GM10847 (cell line): ENCODE results near the gene SBF2.

Experiments
- POLR2A ChIP-seq: IDR thresholded peaks from 2 replicates; pipeline ENCODE4 v1.6.1; 2011; ENCODE audit not compliant: insufficient read length; ENCODE audit errors: extremely low read depth

SBF2 gene

DNA sequence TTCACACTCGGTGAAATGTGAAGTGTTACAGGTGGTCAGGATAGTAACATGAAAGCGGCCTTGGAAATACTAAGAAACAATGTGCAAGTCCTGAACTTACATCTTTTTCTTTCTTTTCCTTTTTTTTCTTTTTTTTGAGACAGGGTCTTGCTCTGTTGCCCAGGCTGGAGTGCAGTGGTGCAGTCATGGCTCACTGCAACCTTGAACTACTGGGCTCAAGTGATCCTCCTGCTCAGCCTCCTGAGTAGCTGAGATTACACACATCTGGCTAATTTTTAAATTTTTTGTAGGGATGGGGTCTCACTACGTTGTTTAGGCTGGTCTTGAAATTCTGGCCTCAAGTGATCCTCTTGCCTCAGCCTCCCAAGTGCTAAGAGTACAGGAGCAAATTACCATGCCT, 377.5 kb downstream of the SBF2 start:
- no peak for TF ChIP-seq POLR2A

DNA sequence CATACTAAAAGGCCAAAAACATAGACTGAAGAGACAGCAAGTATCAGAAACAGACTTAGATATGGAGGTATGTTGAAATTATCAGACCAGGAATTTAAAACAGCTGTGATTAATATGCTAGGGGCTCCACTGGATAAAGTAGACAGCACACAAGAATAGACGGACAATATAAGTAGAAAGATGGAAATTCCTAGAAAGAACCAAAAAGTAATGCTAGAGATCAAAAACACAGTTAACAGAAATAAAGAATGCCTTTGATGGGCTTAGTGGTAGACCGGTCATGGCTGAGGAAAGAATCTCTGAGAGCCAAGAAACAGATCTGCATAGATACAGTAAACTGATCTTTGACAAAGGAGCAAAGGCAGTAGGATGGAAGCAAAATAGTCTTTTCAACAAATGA, 380.0 kb downstream of the SBF2 start:
- no peak for TF ChIP-seq POLR2A

DNA sequence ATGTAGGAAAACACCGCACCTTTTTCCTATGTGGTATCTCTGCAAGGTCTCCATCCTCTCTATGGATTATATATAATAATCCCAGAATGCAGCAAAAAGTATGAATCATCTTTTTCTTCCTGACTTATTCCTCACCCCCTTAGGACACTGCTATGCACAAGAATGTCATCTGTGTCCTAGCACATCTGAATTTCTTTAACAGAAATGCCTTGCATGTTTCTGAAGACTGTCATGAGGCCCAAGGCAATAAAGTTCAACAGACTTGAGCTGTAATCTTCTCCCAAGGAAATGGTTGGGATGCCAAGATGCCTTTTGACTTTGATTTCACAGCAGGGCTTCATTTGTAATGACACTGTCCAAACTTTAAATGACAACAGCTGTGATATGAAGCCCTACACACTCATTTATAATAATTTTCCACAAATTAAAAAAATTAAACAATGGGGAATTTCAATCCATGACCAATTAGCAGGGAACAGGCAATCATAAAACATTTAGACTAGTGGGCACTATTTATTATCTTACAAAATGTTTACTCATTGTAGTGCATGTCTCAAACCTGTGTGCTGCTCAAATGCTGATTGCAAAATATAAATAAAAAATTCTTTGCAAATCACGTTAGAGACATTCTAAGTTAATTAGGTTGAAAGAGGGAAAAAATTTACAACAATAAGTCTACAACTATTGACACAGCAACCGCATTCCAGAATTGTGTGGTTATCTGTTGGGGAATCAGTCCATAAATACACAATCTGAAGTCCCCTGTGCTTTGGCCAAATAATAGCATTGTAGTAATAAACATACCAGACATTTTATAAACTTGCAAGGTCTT, 387.8 kb downstream of the SBF2 start:
- TF ChIP-seq POLR2A, result no peak

DNA sequence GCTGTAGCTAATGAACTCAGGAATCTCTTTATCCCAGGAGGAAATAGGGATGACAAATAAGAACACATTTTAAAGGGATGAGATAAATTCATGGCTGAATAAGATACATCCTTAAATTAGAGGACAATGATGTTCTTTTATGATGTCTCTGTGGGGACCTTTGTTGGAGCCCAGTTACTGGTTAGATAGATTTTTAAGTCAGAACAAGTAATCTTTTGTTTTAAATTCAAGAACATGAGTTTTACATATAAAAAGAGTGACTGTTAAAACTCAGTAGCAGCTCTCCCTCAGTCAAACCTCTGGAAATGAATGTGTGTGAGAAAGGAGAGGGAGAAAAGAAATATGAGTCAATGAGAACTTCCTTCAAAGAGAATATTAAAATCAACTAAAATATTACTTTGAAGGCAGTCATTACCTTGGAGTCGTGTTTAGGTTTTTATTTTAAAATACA, 388.5 kb downstream of the SBF2 start:
- TF ChIP-seq POLR2A, result no peak

DNA sequence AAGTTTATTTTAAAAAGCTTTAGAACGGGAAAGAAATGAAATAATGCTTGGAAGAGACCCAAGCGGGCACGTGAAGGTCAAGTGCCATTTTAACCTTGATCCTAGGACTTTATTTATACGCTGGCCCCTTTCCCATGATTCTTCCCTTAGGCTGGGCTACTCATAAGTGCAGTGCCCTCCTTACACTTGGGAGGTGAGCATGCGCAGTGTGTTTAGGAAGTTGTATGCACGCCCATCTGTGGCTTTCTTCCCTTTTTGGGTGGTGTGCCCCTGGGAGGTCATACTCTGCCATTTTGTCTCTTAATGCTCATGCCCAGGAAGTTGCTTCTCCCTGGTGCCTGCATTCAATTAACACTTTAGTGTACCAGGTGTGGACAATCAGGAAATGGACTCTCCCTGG, 390.4 kb downstream of the SBF2 start:
- no peak for TF ChIP-seq POLR2A

DNA sequence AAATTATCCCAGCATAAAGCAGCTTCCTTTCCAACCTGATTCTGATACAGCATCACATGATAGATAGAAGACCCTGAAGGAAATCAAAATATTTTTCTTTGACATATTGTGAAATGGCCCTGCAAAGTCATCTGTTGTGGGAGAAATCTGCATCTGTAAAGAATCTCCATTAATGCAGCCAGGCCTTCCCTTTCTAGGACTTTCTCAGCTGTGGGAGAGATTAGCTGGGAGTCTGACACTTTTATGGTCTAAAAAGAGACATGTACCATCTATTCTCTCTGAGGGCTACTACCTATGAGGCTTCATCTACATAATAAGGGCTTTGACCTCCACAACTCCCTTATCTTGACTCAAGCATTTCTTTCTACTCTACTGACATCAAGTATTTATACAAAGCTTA, 392.1 kb downstream of the SBF2 start:
- TF ChIP-seq POLR2A, result no peak

DNA sequence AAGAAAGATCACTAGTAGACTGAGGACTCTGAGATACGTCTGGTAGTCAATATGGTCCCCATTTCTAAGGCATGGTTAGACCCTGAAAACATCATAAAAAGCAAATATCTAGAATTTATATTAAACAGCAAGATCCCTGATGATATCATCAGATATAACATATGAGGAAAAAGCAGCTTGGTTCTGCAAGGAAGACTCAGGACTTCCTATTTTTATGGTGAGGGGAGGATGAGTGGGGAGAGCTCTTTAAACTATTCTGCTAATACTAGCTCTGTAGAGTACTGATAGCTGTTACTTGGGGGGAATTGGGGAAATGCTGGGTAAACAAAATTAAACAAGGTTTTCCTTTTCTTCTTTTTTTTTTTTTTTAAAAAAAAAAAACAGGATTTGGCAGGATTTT, 394.3 kb downstream of the SBF2 start:
- no peak for TF ChIP-seq POLR2A

DNA sequence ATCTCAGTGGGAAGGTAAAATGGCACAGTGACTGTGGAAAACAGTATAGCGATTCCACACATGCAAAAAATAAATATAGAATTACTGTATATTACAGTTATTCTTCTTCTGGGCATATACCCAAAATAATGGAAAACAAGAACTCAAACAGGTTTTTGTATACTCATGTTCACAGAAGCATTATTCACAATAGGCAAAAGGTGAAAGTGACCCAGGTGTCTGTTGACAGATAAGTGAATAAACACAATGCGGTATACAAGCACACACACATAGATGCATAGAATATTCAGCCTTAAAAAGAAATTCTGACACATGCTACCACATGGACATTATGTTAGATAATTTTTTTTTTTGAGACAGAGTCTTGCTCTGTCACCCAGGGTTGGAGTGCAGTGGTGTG, 397.1 kb downstream of the SBF2 start:
- no peak for TF ChIP-seq POLR2A

DNA sequence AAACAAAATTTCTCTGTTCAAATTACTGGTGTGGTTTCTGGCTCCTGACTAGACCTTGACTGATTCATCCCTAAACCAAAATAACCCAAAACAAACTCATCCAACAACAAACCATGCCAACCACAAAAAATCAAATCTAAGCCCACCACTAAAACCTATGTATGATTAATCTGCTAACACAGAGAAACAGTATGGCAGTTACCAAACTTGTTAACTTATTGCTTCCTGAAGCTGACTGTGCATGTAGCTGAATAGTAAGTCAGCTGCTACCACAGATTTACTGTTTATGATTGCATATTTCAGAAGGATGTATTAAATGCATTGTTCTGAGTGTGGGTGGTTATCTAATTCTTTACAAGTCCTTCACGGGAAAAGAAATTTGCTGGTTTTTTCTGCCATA, 399.0 kb downstream of the SBF2 start:
- no peak for TF ChIP-seq POLR2A

DNA sequence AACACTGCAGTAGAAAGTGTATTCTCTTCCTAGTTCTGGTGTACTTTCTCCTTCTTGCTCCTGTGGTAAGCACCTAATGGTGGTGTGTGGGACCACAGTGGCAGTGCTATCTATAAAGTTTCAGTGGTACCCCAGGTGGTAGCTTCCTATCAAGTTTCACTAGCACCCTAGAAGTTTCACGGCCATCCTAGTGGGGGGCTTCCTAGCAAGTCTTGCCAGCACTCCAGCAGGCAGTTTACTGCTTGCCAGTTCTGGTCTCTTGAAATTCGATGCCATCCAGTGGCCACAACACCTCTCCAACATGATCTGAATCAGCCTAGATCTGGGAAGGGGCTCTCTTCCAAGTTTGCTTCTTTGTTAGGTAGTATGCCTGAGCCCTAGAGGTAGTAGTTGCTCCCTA, 400.5 kb downstream of the SBF2 start:
- no peak for TF ChIP-seq POLR2A

DNA sequence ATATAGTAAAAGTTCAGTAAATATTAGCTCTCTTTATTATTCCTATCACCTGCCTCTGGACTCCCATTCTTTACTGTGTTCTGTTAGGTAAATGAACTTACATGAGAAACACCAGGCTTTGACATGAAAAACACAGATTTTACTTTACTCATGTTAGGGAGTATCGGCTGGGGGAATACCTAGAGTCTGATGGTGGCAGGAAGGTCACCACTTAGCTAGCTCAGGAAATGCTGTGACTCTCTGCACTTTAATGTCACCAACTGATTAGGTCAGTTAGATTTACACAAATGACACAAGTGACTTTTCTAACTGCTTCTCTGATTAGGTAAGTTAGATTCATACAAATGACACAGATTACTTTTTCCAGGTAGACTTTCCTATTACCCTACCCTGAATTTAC, 405.1 kb downstream of the SBF2 start:
- no peak for TF ChIP-seq POLR2A

DNA sequence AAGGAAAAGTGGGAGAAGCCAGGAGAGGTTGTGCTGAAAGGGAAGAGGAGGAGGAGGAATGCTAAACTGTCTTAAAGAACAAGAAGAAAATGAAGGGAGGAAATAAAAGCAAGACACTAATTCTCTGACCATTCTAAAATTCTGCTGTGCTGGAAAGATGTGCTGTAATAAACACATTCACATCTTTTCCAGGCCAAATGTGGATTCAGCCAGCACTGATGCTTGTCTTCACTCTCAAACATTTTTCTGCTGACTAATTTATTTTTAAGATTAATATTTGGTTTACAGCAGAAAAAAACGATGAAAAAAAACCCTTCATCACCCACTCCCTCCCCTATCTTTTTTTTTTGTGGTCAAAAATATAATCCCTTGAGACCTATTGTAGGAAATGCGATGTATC, 406.5 kb downstream of the SBF2 start:
- no peak for TF ChIP-seq POLR2A

DNA sequence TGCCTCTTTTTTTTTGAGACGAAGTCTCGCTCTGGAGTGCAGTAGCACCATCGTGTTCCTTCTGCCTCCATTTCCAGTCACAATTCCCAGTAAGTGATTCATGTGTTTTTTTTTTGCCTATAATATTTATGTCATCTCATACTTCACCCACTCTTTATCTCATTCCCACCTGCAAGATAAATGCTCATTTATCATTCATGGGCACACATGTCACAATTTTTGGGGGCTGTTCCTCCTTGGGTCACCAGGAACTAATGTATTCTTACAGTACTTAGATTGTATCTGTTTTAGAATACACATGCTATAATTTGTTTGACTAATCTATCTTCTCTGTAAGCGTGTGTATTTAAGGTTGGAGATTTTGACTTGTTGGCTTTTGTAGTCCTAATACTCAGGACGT, 407.4 kb downstream of the SBF2 start:
- no peak for TF ChIP-seq POLR2A

DNA sequence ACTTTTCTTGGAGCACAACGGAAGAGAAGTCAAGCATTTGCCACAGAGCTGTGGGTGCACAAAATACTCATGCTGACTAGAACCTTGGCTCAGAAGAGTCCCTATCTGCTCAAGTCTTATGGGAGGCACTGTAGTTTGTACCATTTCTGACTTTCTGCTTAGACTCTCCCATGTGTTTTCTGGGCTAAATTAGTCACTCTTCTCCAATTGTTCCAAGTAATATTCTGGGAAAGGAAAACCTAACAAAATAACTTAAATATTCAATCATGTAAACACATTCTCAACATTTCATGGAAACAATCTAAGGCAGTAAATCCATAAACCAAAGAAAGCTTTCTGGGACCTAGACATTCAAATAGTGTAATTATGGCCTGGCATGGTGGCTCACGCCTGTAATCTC, 409.4 kb downstream of the SBF2 start:
- TF ChIP-seq POLR2A, result no peak

DNA sequence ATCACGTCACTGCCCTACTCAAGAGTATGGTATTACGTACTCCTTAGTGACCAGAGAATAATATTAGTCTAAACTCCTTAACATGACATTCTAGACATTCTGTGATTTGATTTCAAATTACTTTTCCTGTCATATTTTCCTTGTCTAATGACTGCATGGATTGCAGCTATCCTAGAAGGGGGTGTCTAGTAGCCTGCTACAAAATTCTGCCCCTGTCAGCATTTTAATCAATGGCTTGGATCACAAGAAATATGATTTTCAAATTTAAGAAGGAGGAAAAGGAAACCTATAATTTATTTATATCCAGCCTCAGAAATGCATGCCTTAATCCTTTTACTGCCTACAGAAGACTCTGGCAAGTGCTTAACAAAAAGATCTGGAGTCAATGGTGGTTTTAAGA, 413.4 kb downstream of the SBF2 start:
- no peak for TF ChIP-seq POLR2A

DNA sequence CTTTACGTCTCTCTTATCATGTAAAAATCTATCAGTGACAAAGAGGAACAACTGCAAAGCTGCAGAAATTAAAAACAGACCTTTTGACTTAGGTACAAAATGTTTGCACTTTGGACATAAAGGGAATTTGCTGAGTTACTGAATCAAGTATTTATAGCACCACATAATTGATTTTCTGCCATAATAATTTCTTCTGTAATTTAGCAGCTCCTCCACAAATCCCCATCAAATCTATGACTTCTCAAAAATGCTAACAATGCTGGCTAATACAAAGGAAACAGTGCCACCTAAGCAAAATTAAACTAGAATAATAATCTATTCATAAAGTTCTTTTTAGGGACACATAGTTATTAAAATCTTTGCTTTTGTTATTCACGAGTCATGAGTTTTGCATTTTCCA, 415.1 kb downstream of the SBF2 start:
- no peak for TF ChIP-seq POLR2A

DNA sequence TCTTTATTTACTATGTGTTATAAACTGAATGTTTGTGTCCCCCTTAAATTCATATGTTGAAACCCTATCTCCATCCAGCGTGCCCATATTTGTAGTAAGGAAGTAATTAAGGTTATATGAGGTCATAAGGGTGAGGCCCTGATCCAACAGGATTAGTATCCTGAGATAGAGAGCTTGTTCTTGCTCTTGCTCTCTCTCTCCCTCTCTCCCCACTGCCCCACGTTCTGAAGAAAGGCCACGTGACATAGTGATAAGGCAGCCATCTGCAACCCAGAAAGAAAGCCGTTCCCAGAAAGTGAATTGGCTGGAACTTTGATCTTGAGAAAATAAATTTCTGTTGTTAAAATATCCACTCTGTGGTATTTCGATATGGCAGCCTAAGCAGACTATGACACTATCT, 417.7 kb downstream of the SBF2 start:
- TF ChIP-seq POLR2A, result no peak
